GM23338 (cell line): ENCODE measurements around the gene ATG7. TPM values are rescaled to one million over a fixed set of nuclear protein-coding genes. Genes with fewer than 3 reads are reported as not detected.

Experiments used
- ATAC-seq: fragments of 200-7000 bp; cut with Tn5 transposase; 3 replicates; pipeline ENCODE4 v1.9.1; 2020
- DNase-seq: peaks from one replicate; pipeline ENCODE4 v3.0.0-alpha.2; 2015; ENCODE audit warnings: low spot score
- H2AFZ ChIP-seq: fragments of 200-600 bp; sonication (generic); 2 replicates; pipeline ENCODE4 v1.8.0; 2016; ENCODE audit warnings: antibody characterized with exemption, mild to moderate bottlenecking, moderate library complexity
- H3F3A ChIP-seq: fragments of 200-600 bp; sonication (generic); replicated peaks from 2 replicates; pipeline ENCODE4 v1.8.0; 2017; ENCODE audit warnings: antibody characterized with exemption, mixed run types, low read depth
- H3K27ac ChIP-seq: fragments of 200-600 bp; sonication (generic); 2 replicates; pipeline ENCODE4 v1.6.1; 2016; ENCODE audit warnings: low read depth
- H3K27me3 ChIP-seq: fragments of 200-600 bp; sonication (generic); 2 replicates; pipeline ENCODE4 v1.8.0; 2016; ENCODE audit warnings: mild to moderate bottlenecking, mixed run types, moderate library complexity; ENCODE audit not compliant: insufficient read depth
- H3K36me3 ChIP-seq: fragments of 200-600 bp; sonication (generic); 2 replicates; pipeline ENCODE4 v1.8.0; 2016; ENCODE audit warnings: mild to moderate bottlenecking; ENCODE audit not compliant: insufficient read depth
- H3K4me1 ChIP-seq: fragments of 200-600 bp; sonication (generic); 2 replicates; pipeline ENCODE4 v1.8.0; 2016; ENCODE audit warnings: mild to moderate bottlenecking, moderate library complexity; ENCODE audit not compliant: insufficient read depth
- H3K4me2 ChIP-seq: fragments of 200-600 bp; sonication (generic); 2 replicates; pipeline ENCODE4 v1.7.1; 2017; ENCODE audit warnings: mixed run types
- H3K4me3 ChIP-seq: fragments of 200-600 bp; sonication (generic); 2 replicates; pipeline ENCODE4 v1.6.1; 2016; ENCODE audit warnings: mixed run types
- H3K79me2 ChIP-seq: fragments of 200-600 bp; sonication (generic); replicated peaks from 2 replicates; pipeline ENCODE4 v1.8.0; 2017; ENCODE audit warnings: mild to moderate bottlenecking; ENCODE audit not compliant: insufficient read depth
- H3K9me2 ChIP-seq: fragments of 200-600 bp; sonication (generic); 2 replicates; pipeline ENCODE4 v1.8.0; 2017; ENCODE audit not compliant: insufficient read depth
- H4K20me1 ChIP-seq: fragments of 200-600 bp; sonication (generic); replicated peaks from 2 replicates; pipeline ENCODE4 v1.8.0; 2017; ENCODE audit warnings: mild to moderate bottlenecking; ENCODE audit not compliant: insufficient read depth
- H3K27ac Mint-ChIP-seq: 2 replicates; pipeline ENCODE4 v1.8.0; 2020; ENCODE audit warnings: inconsistent platforms, mild to moderate bottlenecking, moderate library complexity, mixed read lengths
- H3K27me3 Mint-ChIP-seq: 3 replicates; pipeline ENCODE4 v1.8.0; 2022; ENCODE audit warnings: low read depth, mild to moderate bottlenecking, moderate library complexity, mixed read lengths, inconsistent platforms; ENCODE audit not compliant: insufficient read depth, poor library complexity
- H3K36me3 Mint-ChIP-seq: 3 replicates; pipeline ENCODE4 v1.8.0; 2021; ENCODE audit warnings: low read depth, mild to moderate bottlenecking, inconsistent platforms, moderate library complexity, mixed read lengths
- H3K4me1 Mint-ChIP-seq: 3 replicates; pipeline ENCODE4 v1.8.0; 2020; ENCODE audit warnings: mild to moderate bottlenecking, inconsistent platforms, mixed read lengths
- H3K4me3 Mint-ChIP-seq: 3 replicates; pipeline ENCODE4 v1.8.0; 2021; ENCODE audit warnings: moderate library complexity, mild to moderate bottlenecking, inconsistent platforms, mixed read lengths
- H3K9me3 Mint-ChIP-seq: 3 replicates; pipeline ENCODE4 v1.8.0; 2020; ENCODE audit warnings: moderate library complexity, mild to moderate bottlenecking, inconsistent platforms, mixed read lengths
- CREB1 ChIP-seq: fragments of 250-450 bp; sonication (Bioruptor Pico); IDR thresholded peaks from 2 replicates; pipeline ENCODE4 v1.5.0; 2020; ENCODE audit warnings: low read depth, mild to moderate bottlenecking, moderate library complexity
- CTCF ChIP-seq, 2 experiments: fragments of 200-600 bp in 1 of 2; sonication (generic) in 1 of 2; conservative IDR thresholded peaks; 2 replicates each; pipeline versions ENCODE4 v1.5.1 to v1.6.1; 2016 to 2017; ENCODE audit warnings: antibody characterized with exemption in 2 of 2, low read depth in 2 of 2, mild to moderate bottlenecking in 2 of 2, moderate library complexity in 1 of 2
- ETS1 ChIP-seq: IDR thresholded peaks from 2 replicates; pipeline ENCODE4 v1.6.1; 2016; ENCODE audit warnings: antibody characterized with exemption
- EZH2 ChIP-seq: fragments of 200-600 bp; sonication (generic); IDR thresholded peaks from one replicate; pipeline ENCODE4 v1.8.0; 2017; ENCODE audit warnings: antibody characterized with exemption, mild to moderate bottlenecking, low read depth; ENCODE audit not compliant: unreplicated experiment
- EZH2phosphoT487 ChIP-seq: fragments of 200-600 bp; sonication (generic); IDR thresholded peaks from one replicate; pipeline ENCODE4 v1.8.1; 2018; ENCODE audit warnings: antibody characterized with exemption; ENCODE audit not compliant: unreplicated experiment
- JUNB ChIP-seq: IDR thresholded peaks from one replicate; pipeline ENCODE4 v1.6.1; 2016; ENCODE audit warnings: antibody characterized with exemption; ENCODE audit not compliant: unreplicated experiment
- NANOG ChIP-seq: IDR thresholded peaks from 2 replicates; pipeline ENCODE4 v1.6.1; 2016; ENCODE audit warnings: antibody characterized with exemption, borderline replicate concordance
- POLR2AphosphoS5 ChIP-seq: IDR thresholded peaks from 2 replicates; pipeline ENCODE4 v1.6.1; 2016; ENCODE audit warnings: antibody characterized with exemption, low read depth
- ZNF114 ChIP-seq: fragments of 250-450 bp; sonication (Bioruptor Pico); IDR thresholded peaks from 2 replicates; pipeline ENCODE4 v1.5.0; 2020; ENCODE audit warnings: mild to moderate bottlenecking, moderate library complexity
- ZNF331 ChIP-seq: fragments of 250-450 bp; sonication (Bioruptor Pico); IDR thresholded peaks from 2 replicates; pipeline ENCODE4 v1.5.0; 2020; ENCODE audit warnings: low read depth, mild to moderate bottlenecking, moderate library complexity
- polyA plus RNA-seq: library from polyadenylated mRNA; unstranded; fragments of >200 nt; fragmentation: Nextera tagmentation; extraction: Ambion mirVana; gene quantifications from 2 replicates; pipeline ENCODE4 v1.2.1, GENCODE V29; 2016
- total RNA-seq: library from RNA; depleted of rRNA; stranded (reverse); fragments of >200 nt; shearing (Covaris generic); gene quantifications from 2 replicates; pipeline ENCODE4 v1.2.3, GENCODE V29; 2014
- TF ChIP-seq, protein P1 (sequence below): IDR thresholded peaks from one replicate; pipeline ENCODE4 v1.6.1; 2018; ENCODE audit warnings: antibody characterized with exemption; ENCODE audit not compliant: unreplicated experiment
- TF ChIP-seq, protein P2 (sequence below): fragments of 250-450 bp; sonication (Bioruptor Pico); IDR thresholded peaks from 2 replicates; pipeline ENCODE4 v1.5.0; 2020; ENCODE audit warnings: mild to moderate bottlenecking, moderate library complexity

ATG7 gene
- total and polyA plus RNA-seq, 2 experiments from 2014 or later, result 16.2 to 36.7 TPM

DNA sequence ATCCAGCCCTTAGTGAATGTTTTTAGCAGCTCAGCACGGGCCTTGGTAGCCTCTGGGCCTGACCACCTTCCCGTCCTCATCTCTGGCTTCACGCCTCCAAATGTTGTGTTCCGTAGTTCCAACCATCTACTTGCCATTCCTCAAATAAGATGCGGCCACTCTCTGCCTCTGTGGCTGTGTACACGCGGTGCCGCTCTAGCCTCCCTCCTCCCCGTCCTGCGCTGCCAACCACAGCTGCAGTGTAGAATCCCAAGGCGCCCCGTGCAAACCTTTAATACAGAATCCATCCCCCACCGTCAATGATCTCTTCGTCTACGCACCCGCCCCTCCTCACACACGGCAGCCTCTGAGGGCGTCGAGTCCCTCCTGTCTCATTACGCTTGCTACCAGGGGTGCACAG, 294.3 kb downstream of the ATG7 start:
- H3K4me1 ChIP-seq, result no peaks in the 10 kb centered on the region; the same call in 1 of the 2 replicates
- H3F3A ChIP-seq, result no peaks in the 10 kb centered on the region
- TF ChIP-seq, protein P1, sequence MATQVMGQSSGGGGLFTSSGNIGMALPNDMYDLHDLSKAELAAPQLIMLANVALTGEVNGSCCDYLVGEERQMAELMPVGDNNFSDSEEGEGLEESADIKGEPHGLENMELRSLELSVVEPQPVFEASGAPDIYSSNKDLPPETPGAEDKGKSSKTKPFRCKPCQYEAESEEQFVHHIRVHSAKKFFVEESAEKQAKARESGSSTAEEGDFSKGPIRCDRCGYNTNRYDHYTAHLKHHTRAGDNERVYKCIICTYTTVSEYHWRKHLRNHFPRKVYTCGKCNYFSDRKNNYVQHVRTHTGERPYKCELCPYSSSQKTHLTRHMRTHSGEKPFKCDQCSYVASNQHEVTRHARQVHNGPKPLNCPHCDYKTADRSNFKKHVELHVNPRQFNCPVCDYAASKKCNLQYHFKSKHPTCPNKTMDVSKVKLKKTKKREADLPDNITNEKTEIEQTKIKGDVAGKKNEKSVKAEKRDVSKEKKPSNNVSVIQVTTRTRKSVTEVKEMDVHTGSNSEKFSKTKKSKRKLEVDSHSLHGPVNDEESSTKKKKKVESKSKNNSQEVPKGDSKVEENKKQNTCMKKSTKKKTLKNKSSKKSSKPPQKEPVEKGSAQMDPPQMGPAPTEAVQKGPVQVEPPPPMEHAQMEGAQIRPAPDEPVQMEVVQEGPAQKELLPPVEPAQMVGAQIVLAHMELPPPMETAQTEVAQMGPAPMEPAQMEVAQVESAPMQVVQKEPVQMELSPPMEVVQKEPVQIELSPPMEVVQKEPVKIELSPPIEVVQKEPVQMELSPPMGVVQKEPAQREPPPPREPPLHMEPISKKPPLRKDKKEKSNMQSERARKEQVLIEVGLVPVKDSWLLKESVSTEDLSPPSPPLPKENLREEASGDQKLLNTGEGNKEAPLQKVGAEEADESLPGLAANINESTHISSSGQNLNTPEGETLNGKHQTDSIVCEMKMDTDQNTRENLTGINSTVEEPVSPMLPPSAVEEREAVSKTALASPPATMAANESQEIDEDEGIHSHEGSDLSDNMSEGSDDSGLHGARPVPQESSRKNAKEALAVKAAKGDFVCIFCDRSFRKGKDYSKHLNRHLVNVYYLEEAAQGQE, result no peak
- no peak for TF ChIP-seq ETS1
- no peak for TF ChIP-seq CTCF (conservative IDR thresholded peaks at IDR 0.05; ENCODE audit: low read depth in 2 of 2)
- TF ChIP-seq, protein P2, sequence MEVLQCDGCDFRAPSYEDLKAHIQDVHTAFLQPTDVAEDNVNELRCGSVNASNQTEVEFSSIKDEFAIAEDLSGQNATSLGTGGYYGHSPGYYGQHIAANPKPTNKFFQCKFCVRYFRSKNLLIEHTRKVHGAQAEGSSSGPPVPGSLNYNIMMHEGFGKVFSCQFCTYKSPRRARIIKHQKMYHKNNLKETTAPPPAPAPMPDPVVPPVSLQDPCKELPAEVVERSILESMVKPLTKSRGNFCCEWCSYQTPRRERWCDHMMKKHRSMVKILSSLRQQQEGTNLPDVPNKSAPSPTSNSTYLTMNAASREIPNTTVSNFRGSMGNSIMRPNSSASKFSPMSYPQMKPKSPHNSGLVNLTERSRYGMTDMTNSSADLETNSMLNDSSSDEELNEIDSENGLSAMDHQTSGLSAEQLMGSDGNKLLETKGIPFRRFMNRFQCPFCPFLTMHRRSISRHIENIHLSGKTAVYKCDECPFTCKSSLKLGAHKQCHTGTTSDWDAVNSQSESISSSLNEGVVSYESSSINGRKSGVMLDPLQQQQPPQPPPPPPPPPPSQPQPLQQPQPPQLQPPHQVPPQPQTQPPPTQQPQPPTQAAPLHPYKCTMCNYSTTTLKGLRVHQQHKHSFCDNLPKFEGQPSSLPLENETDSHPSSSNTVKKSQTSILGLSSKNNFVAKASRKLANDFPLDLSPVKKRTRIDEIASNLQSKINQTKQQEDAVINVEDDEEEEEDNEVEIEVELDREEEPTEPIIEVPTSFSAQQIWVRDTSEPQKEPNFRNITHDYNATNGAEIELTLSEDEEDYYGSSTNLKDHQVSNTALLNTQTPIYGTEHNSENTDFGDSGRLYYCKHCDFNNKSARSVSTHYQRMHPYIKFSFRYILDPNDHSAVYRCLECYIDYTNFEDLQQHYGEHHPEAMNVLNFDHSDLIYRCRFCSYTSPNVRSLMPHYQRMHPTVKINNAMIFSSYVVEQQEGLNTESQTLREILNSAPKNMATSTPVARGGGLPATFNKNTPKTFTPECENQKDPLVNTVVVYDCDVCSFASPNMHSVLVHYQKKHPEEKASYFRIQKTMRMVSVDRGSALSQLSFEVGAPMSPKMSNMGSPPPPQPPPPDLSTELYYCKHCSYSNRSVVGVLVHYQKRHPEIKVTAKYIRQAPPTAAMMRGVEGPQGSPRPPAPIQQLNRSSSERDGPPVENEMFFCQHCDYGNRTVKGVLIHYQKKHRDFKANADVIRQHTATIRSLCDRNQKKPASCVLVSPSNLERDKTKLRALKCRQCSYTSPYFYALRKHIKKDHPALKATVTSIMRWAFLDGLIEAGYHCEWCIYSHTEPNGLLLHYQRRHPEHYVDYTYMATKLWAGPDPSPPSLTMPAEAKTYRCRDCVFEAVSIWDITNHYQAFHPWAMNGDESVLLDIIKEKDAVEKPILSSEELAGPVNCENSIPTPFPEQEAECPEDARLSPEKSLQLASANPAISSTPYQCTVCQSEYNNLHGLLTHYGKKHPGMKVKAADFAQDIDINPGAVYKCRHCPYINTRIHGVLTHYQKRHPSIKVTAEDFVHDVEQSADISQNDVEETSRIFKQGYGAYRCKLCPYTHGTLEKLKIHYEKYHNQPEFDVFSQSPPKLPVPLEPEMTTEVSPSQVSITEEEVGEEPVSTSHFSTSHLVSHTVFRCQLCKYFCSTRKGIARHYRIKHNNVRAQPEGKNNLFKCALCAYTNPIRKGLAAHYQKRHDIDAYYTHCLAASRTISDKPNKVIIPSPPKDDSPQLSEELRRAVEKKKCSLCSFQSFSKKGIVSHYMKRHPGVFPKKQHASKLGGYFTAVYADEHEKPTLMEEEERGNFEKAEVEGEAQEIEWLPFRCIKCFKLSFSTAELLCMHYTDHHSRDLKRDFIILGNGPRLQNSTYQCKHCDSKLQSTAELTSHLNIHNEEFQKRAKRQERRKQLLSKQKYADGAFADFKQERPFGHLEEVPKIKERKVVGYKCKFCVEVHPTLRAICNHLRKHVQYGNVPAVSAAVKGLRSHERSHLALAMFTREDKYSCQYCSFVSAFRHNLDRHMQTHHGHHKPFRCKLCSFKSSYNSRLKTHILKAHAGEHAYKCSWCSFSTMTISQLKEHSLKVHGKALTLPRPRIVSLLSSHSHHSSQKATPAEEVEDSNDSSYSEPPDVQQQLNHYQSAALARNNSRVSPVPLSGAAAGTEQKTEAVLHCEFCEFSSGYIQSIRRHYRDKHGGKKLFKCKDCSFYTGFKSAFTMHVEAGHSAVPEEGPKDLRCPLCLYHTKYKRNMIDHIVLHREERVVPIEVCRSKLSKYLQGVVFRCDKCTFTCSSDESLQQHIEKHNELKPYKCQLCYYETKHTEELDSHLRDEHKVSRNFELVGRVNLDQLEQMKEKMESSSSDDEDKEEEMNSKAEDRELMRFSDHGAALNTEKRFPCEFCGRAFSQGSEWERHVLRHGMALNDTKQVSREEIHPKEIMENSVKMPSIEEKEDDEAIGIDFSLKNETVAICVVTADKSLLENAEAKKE (CRISPR knock-in tag), result no peak
- TF ChIP-seq NANOG, result no peak
- TF ChIP-seq CREB1 (CRISPR knock-in tag), result no peak
- TF ChIP-seq ZNF114 (CRISPR knock-in tag), result no peak
- no peak for TF ChIP-seq POLR2AphosphoS5
- TF ChIP-seq EZH2, result no peak
- no peak for TF ChIP-seq JUNB
- no peak for TF ChIP-seq EZH2phosphoT487
- TF ChIP-seq ZNF331, result no peak
- no peak for ATAC-seq
- H3K4me3 ChIP-seq, result no peak overlapping the region
- Mint-ChIP-seq H3K27ac (0 out of 2 replicates have a peak overlapping the region, but pooled peaks have one; percentile 7), H3K27me3 (peaks cover 14% of the 10 kb centered on the region), H3K36me3 (peaks cover 17% of the 10 kb centered on the region; the same call in 2 of the 3 replicates), H3K4me3 (no peak overlapping the region), H3K9me3 (no peaks in the 10 kb centered on the region), H3K4me1 (peaks cover 5% of the 10 kb centered on the region)
- no peak overlapping the region for H2AFZ ChIP-seq
- H3K27ac ChIP-seq, result no peak overlapping the region
- no peaks in the 10 kb centered on the region for H3K9me2 ChIP-seq
- peaks cover 28% of the 10 kb centered on the region for H3K79me2 ChIP-seq
- DNase-seq, result no peak
- no peaks in the 10 kb centered on the region; the same call in 1 of the 2 replicates for H3K36me3 ChIP-seq
- no peaks in the 10 kb centered on the region for H3K27me3 ChIP-seq
- H3K4me2 ChIP-seq, result no peak overlapping the region
- H4K20me1 ChIP-seq, result peaks cover 11% of the 10 kb centered on the region
